Panc1 (cell line): ENCODE measurements around the gene TBRG1. TPM values are rescaled to one million over a fixed set of nuclear protein-coding genes. Genes with fewer than 3 reads are reported as not detected.

Source experiments
- ATAC-seq: fragments of 200-7000 bp; cut with Tn5 transposase; 2 replicates; pipeline ENCODE4 v1.9.1; 2020; ENCODE audit warnings: mild to moderate bottlenecking, moderate library complexity
- BruUV-seq: library from RNA; stranded (reverse); fragments of 400-500 nt; replicated peaks from 2 replicates; lab custom pipeline; 2021; lab: Mats Ljungman, UMichigan
- CTCF ChIA-PET: fragments of 300-600 bp; sonication (Branson Sonifier 250); formaldehyde crosslinking; loops from one replicate; lab custom pipeline; 2022; ENCODE audit warnings: antibody characterized with exemption; lab: Charles Lee
- POLR2A ChIA-PET: fragments of 300-600 bp; sonication (Branson Sonifier 250); formaldehyde crosslinking; loops from one replicate; lab custom pipeline; 2022; ENCODE audit warnings: antibody characterized with exemption; lab: Charles Lee
- DNase-seq: peaks from one replicate; pipeline ENCODE4 v3.0.0-alpha.2; 2010; ENCODE audit warnings: low read depth, low spot score
- H3K27ac ChIP-seq: 2 replicates; pipeline ENCODE4 v1.5.1; 2011; ENCODE audit warnings: mild to moderate bottlenecking, low read length, inconsistent platforms
- H3K27me3 ChIP-seq: fragments of 200-500 bp; sonication (Bioruptor generic); 2 replicates; pipeline ENCODE4 v1.6.0; 2014; ENCODE audit warnings: low read length, inconsistent platforms; ENCODE audit not compliant: control insufficient read depth, insufficient read depth
- H3K36me3 ChIP-seq: fragments of 200-500 bp; sonication (Bioruptor generic); 2 replicates; pipeline ENCODE4 v1.5.1; 2014; ENCODE audit warnings: inconsistent platforms, mild to moderate bottlenecking, low read length, moderate library complexity; ENCODE audit not compliant: control insufficient read depth, insufficient read depth
- H3K4me1 ChIP-seq: 2 replicates; pipeline ENCODE4 v1.5.1; 2011; ENCODE audit warnings: inconsistent platforms, mild to moderate bottlenecking, low read length, moderate library complexity; ENCODE audit not compliant: control insufficient read depth, insufficient read depth
- H3K4me3 ChIP-seq, 2 experiments: 2 replicates each; pipeline ENCODE4 v1.5.1; 2011 to 2012; ENCODE audit warnings: low read depth in 2 of 2, low read length in 2 of 2, mild to moderate bottlenecking in 2 of 2, inconsistent platforms in 1 of 2, moderate library complexity in 1 of 2
- H3K9me3 ChIP-seq: fragments of 200-500 bp; sonication (Bioruptor generic); 2 replicates; pipeline ENCODE4 v1.5.1; 2014; ENCODE audit warnings: low read depth, mild to moderate bottlenecking, inconsistent platforms, low read length, moderate library complexity; ENCODE audit not compliant: control insufficient read depth, insufficient read depth
- CTCF ChIP-seq: fragments of 450-650 bp; IDR thresholded peaks from 2 replicates; pipeline ENCODE4 v1.5.1; 2017; ENCODE audit warnings: mild to moderate bottlenecking
- POLR2AphosphoS5 ChIP-seq: IDR thresholded peaks from 2 replicates; pipeline ENCODE4 v1.6.1; 2012; ENCODE audit warnings: mild to moderate bottlenecking, low read depth, low read length, moderate library complexity
- REST ChIP-seq, 2 experiments: IDR thresholded peaks; 2 replicates each; pipeline ENCODE4 v1.6.1; 2011 to 2012; ENCODE audit warnings: low read depth in 2 of 2, control low read depth in 1 of 2, low read length in 1 of 2, mild to moderate bottlenecking in 1 of 2, moderate library complexity in 1 of 2; ENCODE audit not compliant: insufficient read depth in 1 of 2
- SIN3A ChIP-seq: IDR thresholded peaks from 2 replicates; pipeline ENCODE4 v1.6.1; 2012; ENCODE audit warnings: low read depth, mild to moderate bottlenecking, low read length, moderate library complexity, borderline replicate concordance; ENCODE audit not compliant: insufficient read depth
- TCF7L2 ChIP-seq: IDR thresholded peaks from 2 replicates; pipeline ENCODE4 v1.6.1; 2011; ENCODE audit warnings: mild to moderate bottlenecking, low read depth, low read length, inconsistent platforms
- in situ Hi-C: cut with HindIII; loops from 2 replicates; pipeline ENCODE4 v1.10.0; 2016; ENCODE audit warnings: low sequenced_read_pairs, low pct_unique_long_range_greater_than_20kb
- intact Hi-C: fragments of 100-400 bp; cut with micrococcal nuclease; formaldehyde crosslinking; loops from one replicate; pipeline ENCODE4 v1.10.0; 2022; ENCODE audit not compliant: unreplicated experiment
- total RNA-seq: library from RNA; stranded (reverse); gene quantifications from one replicate; pipeline ENCODE4 v1.2.1, GENCODE V29; 2021; ENCODE audit not compliant: unreplicated experiment

The TBRG1 gene
- total RNA-seq, 1 experiment from 2014 or later, result 35.0 TPM

GRCh38 chr11:124623861-124624525 is 1.3 kb downstream of the TBRG1 start:
- ChIA-PET POLR2A (interaction anchor here (0.6 kb wide), 1 partner anchor 545 kb away, joined by 5 read pairs; no protein-coding TSS in a partner anchor), CTCF (interaction anchor here (0.6 to 1.1 kb wide), 2 partner anchors 13 to 253 kb away, joined by 3 to 5 read pairs; no protein-coding TSS in a partner anchor)
- intact Hi-C loops (no loop called here), in situ Hi-C loops (no loop called here)
- DNase-seq (no peak), ATAC-seq (no peak)
- no peak for TF ChIP-seq TCF7L2
- H3K36me3 ChIP-seq, result peaks cover 27% of the 10 kb centered on the region
- no peaks in the 10 kb centered on the region for H3K9me3 ChIP-seq
- H3K27ac ChIP-seq, result peak overlapping the region; percentile 83
- peaks cover 15% of the 10 kb centered on the region for H3K4me1 ChIP-seq
- peak overlapping the region; percentile 96 to 97 for H3K4me3 ChIP-seq
- no TSS peak for BruUV-seq
- H3K27me3 ChIP-seq, result peaks cover 4% of the 10 kb centered on the region; the same call in 1 of the 2 replicates

GRCh38 chr11:124625504-124626168 is 3.0 kb downstream of the TBRG1 start:
- DNase-seq (no peak), ATAC-seq (no peak)
- peaks cover 4% of the 10 kb centered on the region; the same call in 1 of the 2 replicates for H3K27me3 ChIP-seq
- no peak for TF ChIP-seq REST (IDR thresholded peaks at IDR 0.05; ENCODE audit: insufficient read depth in 1 of 2, low read depth in 2 of 2, low read length in 1 of 2)
- TF ChIP-seq SIN3A, result no peak
- TF ChIP-seq TCF7L2, result no peak
- TF ChIP-seq POLR2AphosphoS5, result no peak
- TF ChIP-seq CTCF, result no peak
- in situ Hi-C loops (no loop called here), intact Hi-C loops (no loop called here)
- no peak overlapping the region for H3K4me3 ChIP-seq
- peaks cover 15% of the 10 kb centered on the region for H3K4me1 ChIP-seq
- H3K27ac ChIP-seq, result no peak overlapping the region
- BruUV-seq, result no TSS peak
- H3K36me3 ChIP-seq, result peaks cover 38% of the 10 kb centered on the region
- POLR2A ChIA-PET, result no interaction called here
- H3K9me3 ChIP-seq, result no peaks in the 10 kb centered on the region
- CTCF ChIA-PET, result interaction anchor here (0.5 kb wide), 1 partner anchor 18 kb away, joined by 19 read pairs; no protein-coding TSS in a partner anchor
